Measurements from ENCODE around the gene UST. TPM values are rescaled to one million over a fixed set of nuclear protein-coding genes. Genes with fewer than 3 reads are reported as not detected.

Gene UST
- total and polyA plus RNA-seq, 2 of the 8 experiments (the other 6 are each of a cell fraction or from before 2014, with no cell fraction given): 13.5 to 34.5 TPM

- TF ChIP-seq CHD7 (IDR thresholded peaks at IDR 0.05; ENCODE audit: insufficient replicate concordance, low read length) (no peak), CTBP2 (IDR thresholded peaks at IDR 0.05; ENCODE audit: borderline replicate concordance, insufficient read depth, insufficient read length, low read length) (no peak), CBX5 (IDR thresholded peaks at IDR 0.05; ENCODE audit: low read depth, low read length) (no peak), SIN3A (conservative IDR thresholded peaks at IDR 0.05 in 1 of 2, IDR thresholded peaks at IDR 0.05 in 1 of 2; ENCODE audit: low read depth in 1 of 2, low read length in 2 of 2) (no peak), EZH2 (IDR thresholded peaks at IDR 0.05; ENCODE audit: low read depth, low read length, severe bottlenecking) (no peak), JUND (IDR thresholded peaks at IDR 0.05; ENCODE audit: low read length) (no peak), MAX (IDR thresholded peaks at IDR 0.05) (no peak), RXRA (IDR thresholded peaks at IDR 0.05; ENCODE audit: insufficient read depth, low read depth, low read length) (no peak), E2F6 (IDR thresholded peaks at IDR 0.05) (no peak), BRCA1 (IDR thresholded peaks at IDR 0.05; ENCODE audit: low read depth, low read length) (no peak)
Observed at GRCh38 chr6:148698671-148699180, 48.1 kb upstream of the UST start (continued).

All from H1 (cell line).